B cell (primary cell): ENCODE results near the gene GEMIN4.

Source experiments
- CTCF ChIP-seq: fragments of 200-600 bp; IDR thresholded peaks from one replicate; pipeline ENCODE4 v1.8.0; 2022; ENCODE audit warnings: antibody characterized with exemption, mild to moderate bottlenecking
- EZH2 ChIP-seq: IDR thresholded peaks from 2 replicates; pipeline ENCODE4 v1.6.1; 2012; ENCODE audit warnings: borderline replicate concordance, low read depth, mild to moderate bottlenecking, moderate library complexity, low read length; ENCODE audit not compliant: insufficient read depth, poor library complexity, severe bottlenecking

GRCh38 chr17:781805-782731 lies 30.0 kb upstream of the GEMIN4 start, which contains the start of the genes GLOD4 and MRM3:
- TF ChIP-seq EZH2 = no peak
- no peak for TF ChIP-seq CTCF
